ENCODE data around the gene AZGP1.

AZGP1 gene

DNA sequence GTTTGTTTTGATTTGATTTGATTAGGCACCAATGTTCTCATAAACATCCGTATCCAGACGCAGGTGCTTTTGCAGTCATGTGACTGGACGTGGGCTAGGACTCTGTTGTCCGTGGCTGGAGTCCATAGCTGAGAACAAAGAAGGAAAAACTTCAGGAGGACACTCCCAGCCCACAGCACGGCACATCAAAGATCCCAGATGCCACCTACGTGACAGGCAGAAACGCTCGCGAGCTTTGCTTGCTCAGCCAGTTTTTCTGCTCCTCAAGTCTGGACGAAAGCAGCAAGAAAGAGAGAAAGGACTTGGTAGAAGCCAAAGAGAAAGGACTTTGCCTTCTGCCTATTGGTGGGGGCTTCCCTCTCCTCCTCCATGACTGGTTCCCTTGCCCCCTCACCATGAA, 32.7 kb upstream of the AZGP1 start:
- ATAC-seq (ENCODE audit: insufficient read depth, low read depth) = no peak
- no peaks in the 10 kb centered on the region for H4K20me1 ChIP-seq (ENCODE audit: insufficient read depth, low read length)
- no peaks in the 10 kb centered on the region for H3K4me1 ChIP-seq (ENCODE audit: insufficient read depth, low read length)
- no peak overlapping the region for H2AFZ ChIP-seq (ENCODE audit: low read depth, low read length)
- H3K27me3 ChIP-seq (ENCODE audit: insufficient read depth, low read length, poor library complexity) = no peaks in the 10 kb centered on the region
- no peak overlapping the region for H3K9ac ChIP-seq (ENCODE audit: low read depth, low read length)
- H3K79me2 ChIP-seq (ENCODE audit: insufficient read depth, low read length) = no peaks in the 10 kb centered on the region
- DNase-seq = no peak
- no peaks in the 10 kb centered on the region for H3K36me3 ChIP-seq (ENCODE audit: insufficient read depth, low read length)
- no peaks in the 10 kb centered on the region for H3K9me3 ChIP-seq (ENCODE audit: insufficient read depth, low read length, severe bottlenecking)
- no peak overlapping the region for H3K27ac ChIP-seq (ENCODE audit: low read length)
- no peak overlapping the region for H3K4me3 ChIP-seq (ENCODE audit: low read depth in 1 of 2, low read length in 2 of 2)
- no peak overlapping the region for H3K4me2 ChIP-seq (ENCODE audit: insufficient read depth, low read length)
- TF ChIP-seq, protein P1, sequence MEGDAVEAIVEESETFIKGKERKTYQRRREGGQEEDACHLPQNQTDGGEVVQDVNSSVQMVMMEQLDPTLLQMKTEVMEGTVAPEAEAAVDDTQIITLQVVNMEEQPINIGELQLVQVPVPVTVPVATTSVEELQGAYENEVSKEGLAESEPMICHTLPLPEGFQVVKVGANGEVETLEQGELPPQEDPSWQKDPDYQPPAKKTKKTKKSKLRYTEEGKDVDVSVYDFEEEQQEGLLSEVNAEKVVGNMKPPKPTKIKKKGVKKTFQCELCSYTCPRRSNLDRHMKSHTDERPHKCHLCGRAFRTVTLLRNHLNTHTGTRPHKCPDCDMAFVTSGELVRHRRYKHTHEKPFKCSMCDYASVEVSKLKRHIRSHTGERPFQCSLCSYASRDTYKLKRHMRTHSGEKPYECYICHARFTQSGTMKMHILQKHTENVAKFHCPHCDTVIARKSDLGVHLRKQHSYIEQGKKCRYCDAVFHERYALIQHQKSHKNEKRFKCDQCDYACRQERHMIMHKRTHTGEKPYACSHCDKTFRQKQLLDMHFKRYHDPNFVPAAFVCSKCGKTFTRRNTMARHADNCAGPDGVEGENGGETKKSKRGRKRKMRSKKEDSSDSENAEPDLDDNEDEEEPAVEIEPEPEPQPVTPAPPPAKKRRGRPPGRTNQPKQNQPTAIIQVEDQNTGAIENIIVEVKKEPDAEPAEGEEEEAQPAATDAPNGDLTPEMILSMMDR (IDR thresholded peaks at IDR 0.05; ENCODE audit: borderline replicate concordance, extremely low read depth, low read length, poor library complexity, severe bottlenecking) = no peak
- no peak for TF ChIP-seq EZH2 (IDR thresholded peaks at IDR 0.05; ENCODE audit: borderline replicate concordance, low read depth, low read length, severe bottlenecking)

DNA sequence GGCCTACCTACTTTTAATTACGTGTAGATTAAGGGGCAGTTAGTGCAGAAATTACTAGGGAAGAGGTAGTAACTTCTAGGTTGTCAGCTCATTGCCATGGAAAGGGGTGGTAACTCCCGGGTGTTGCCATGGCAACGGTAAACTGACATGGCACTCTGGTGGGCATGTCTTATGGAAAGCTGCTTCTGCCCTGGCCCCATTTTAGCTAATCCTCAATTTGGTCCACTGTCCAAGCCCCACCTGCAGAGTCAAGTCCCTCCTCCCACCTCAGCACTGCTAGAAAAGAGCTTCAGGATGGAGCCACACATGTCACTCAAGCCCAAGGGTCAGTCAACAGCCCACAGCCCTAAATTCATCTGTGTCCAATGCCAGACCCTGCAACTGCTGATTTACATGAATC, 32.1 kb upstream of the AZGP1 start:
- Histone ChIP-seq H3K79me2 (ENCODE audit: insufficient read depth, low read length) (no peaks in the 10 kb centered on the region), H3K4me2 (ENCODE audit: insufficient read depth, low read length) (no peak overlapping the region), H3K9me3 (ENCODE audit: insufficient read depth, low read length, severe bottlenecking) (no peaks in the 10 kb centered on the region), H3K4me1 (ENCODE audit: insufficient read depth, low read length) (no peaks in the 10 kb centered on the region), H3K9ac (ENCODE audit: low read depth, low read length) (no peak overlapping the region), H3K4me3 (ENCODE audit: low read depth in 1 of 2, low read length in 2 of 2) (no peak overlapping the region), H3K27ac (ENCODE audit: low read length) (no peak overlapping the region), H3K36me3 (ENCODE audit: insufficient read depth, low read length) (no peaks in the 10 kb centered on the region), H2AFZ (ENCODE audit: low read depth, low read length) (no peak overlapping the region), H4K20me1 (ENCODE audit: insufficient read depth, low read length) (no peaks in the 10 kb centered on the region), H3K27me3 (ENCODE audit: insufficient read depth, low read length, poor library complexity) (no peaks in the 10 kb centered on the region)
- ATAC-seq (ENCODE audit: insufficient read depth, low read depth) (no peak), DNase-seq (no peak)
- TF ChIP-seq, protein P1 (IDR thresholded peaks at IDR 0.05; ENCODE audit: borderline replicate concordance, extremely low read depth, low read length, poor library complexity, severe bottlenecking) = no peak
- TF ChIP-seq EZH2 (IDR thresholded peaks at IDR 0.05; ENCODE audit: borderline replicate concordance, low read depth, low read length, severe bottlenecking) = no peak

DNA sequence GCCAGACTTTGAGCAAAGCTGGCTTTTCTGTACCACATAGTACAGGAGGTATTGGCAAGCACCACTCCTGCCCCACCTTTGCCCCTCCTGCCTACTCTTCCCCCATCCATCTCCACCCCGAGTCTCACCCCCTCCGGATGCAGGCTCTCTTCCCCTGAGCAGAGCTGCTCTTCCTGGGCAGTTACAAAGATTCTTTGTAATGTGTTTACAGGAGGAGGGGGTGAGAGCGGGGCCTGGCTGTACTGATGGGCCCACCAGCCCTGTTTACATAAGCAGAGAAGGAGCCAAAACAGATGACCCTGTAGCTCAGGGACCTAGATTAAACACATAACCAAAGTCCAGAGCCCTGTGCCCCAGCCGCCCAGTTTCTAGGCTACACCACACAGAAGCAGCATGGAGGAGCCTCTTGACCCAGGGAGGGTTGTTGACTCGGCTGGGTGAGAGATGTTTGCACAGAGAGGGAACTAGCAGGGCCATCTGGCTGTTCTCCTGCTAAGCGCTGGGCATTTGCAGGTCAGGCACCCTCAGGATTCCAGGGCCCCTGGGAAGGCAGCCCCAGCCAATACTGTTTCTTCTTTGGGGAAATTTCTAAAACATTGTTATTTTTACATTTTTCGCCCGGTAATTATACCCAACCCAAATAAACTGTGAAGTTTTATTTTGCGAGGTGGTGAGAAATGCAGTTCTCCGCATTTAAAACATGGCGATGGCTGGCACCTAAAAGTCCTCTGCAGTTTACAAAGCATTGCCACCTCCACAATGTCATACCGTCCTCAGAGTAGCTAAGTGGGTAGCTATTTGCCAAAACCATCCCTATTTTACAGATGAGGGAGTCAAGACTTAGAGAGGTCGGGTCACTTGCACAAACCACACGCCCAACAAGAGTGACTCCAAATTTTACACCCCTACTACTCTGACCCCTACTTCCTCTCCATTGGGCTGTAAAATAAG, 28.2 kb upstream of the AZGP1 start:
- Histone ChIP-seq H3K9ac (ENCODE audit: low read depth, low read length) (no peak overlapping the region), H3K79me2 (ENCODE audit: insufficient read depth, low read length) (no peaks in the 10 kb centered on the region), H3K4me3 (ENCODE audit: low read depth in 1 of 2, low read length in 2 of 2) (no peak overlapping the region), H3K36me3 (ENCODE audit: insufficient read depth, low read length) (no peaks in the 10 kb centered on the region), H4K20me1 (ENCODE audit: insufficient read depth, low read length) (no peaks in the 10 kb centered on the region), H3K4me2 (ENCODE audit: insufficient read depth, low read length) (no peak overlapping the region), H3K9me3 (ENCODE audit: insufficient read depth, low read length, severe bottlenecking) (no peaks in the 10 kb centered on the region), H3K27me3 (ENCODE audit: insufficient read depth, low read length, poor library complexity) (no peaks in the 10 kb centered on the region), H3K4me1 (ENCODE audit: insufficient read depth, low read length) (no peaks in the 10 kb centered on the region), H2AFZ (ENCODE audit: low read depth, low read length) (no peak overlapping the region), H3K27ac (ENCODE audit: low read length) (no peak overlapping the region)
- TF ChIP-seq EZH2 (IDR thresholded peaks at IDR 0.05; ENCODE audit: borderline replicate concordance, low read depth, low read length, severe bottlenecking) = no peak
- TF ChIP-seq, protein P1 (IDR thresholded peaks at IDR 0.05; ENCODE audit: borderline replicate concordance, extremely low read depth, low read length, poor library complexity, severe bottlenecking) = no peak
- DNase-seq (no peak), ATAC-seq (ENCODE audit: insufficient read depth, low read depth) (no peak)

All from DND-41 (cell line).